ENCODE results near the gene UBE3C.
"Not testable (repeated sequence)": the region's sequence is repeated elsewhere in the genome, so short reads cannot be mapped to it uniquely, and the experiment has no call there.

UBE3C gene

GRCh38 chr7:157274094-157274634 lies 135.4 kb downstream of the UBE3C start:
- not testable (repeated sequence) for DNase-seq

DNA sequence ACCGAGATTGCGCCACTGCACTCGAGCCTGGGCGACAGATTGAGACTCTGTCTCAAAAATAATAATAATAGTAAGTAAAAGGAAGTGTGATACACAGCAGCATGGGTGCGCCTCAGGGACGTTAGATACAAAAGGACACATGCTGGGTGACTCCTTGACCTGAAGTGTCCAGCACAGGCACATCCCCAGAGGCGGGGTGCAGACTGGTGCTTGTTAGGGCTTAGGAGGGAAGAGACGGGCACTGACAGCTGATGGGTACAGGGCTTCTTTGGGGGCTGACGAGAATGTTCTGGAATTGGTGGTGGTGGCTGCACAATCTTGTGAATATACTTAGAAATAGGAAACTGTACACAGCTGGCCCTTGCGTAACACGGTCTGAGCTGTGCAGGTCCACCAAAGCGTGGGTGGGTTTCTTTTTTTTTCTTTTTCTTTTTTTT lies 136.3 kb downstream of the UBE3C start:
- no peak for DNase-seq

GRCh38 chr7:157276091-157276561 lies 137.4 kb downstream of the UBE3C start:
- DNase-seq: no peak

- DNase-seq: peak in 1 of 2 donors; percentile 75
Observed at GRCh38 chr7:157276731-157277562, 138.2 kb downstream of the UBE3C start.

DNA sequence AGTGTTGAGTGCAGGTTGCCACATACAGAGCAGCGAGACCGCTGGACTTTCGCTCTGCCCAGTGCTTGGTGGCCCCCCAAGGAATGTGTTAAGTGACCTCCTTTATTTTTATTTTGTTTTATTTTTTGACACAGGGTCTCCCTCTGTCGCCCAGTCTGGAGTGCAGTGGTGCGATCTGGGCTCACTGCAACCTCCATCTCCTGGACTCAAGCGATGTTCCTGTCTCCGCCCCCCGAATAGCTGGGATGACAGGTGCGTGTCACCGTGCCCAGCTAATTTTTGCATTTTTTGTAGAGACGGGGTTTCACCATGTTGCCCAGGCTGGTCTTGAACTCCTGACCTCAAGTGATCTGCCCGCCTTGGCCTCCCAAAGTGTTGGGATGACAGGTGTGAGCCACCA lies 138.8 kb downstream of the UBE3C start:
- not testable (repeated sequence) for DNase-seq

GRCh38 chr7:157278167-157278790 lies 139.6 kb downstream of the UBE3C start:
- DNase-seq: no peak

- peak in 1 of 2 donors; percentile 31 for DNase-seq
Observed at GRCh38 chr7:157278791-157279724, 140.3 kb downstream of the UBE3C start.

- no peak for DNase-seq
Observed at GRCh38 chr7:157279741-157280215, 141.1 kb downstream of the UBE3C start.

- DNase-seq: no peak
Observed at GRCh38 chr7:157280216-157280841, 141.6 kb downstream of the UBE3C start.

GRCh38 chr7:157281221-157281998 lies 142.7 kb downstream of the UBE3C start:
- no peak for DNase-seq

- DNase-seq: no peak
Observed at GRCh38 chr7:157282141-157282801, 143.5 kb downstream of the UBE3C start.

- no peak for DNase-seq
Observed at GRCh38 chr7:157284229-157285014, 145.7 kb downstream of the UBE3C start.

- DNase-seq: no peak
Observed at GRCh38 chr7:157291404-157292080, 152.8 kb downstream of the UBE3C start.

DNA sequence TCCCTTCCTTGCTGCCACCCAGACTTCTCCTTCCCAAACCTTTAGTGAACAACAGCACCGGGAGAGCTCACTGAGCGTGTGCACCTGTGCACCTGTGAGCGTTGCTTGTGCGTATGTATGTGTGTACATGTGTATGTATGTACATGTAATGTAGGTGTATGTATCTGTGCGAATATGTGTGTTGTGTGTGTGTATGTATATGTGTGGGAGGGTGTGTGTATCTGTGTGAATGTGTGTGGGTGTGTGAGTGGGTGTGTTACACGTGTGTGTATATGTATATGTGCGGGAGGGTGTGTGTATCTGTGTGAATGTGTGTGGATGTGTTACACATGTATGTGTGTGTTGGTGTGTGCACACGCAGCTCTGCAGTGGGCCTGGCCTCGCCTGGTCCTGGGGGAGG lies 153.5 kb downstream of the UBE3C start:
- DNase-seq: no peak

GRCh38 chr7:157292770-157293412 lies 154.2 kb downstream of the UBE3C start:
- no peak for DNase-seq

DNA sequence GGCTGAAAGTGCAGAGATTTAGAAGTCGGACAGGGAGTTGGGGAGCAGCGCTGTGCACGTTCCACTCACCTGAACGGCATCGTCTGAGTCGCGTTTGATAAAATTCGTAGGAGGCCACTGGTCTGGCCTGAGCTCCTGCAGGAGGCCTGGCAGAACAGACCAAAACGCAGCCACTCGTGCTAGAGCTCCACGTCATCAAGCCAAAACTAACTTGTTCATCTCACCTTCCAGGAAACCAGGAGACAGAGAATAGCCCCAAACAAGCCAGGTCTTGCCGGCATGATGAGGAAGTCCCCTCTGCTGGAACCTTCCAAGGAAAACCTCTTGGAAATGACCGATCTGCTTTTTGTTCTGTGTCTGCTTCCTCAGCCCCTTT lies 154.7 kb downstream of the UBE3C start:
- no peak for DNase-seq

GRCh38 chr7:157294773-157295172 lies 156.0 kb downstream of the UBE3C start:
- DNase-seq: no peak

- no peak for DNase-seq
Observed at GRCh38 chr7:157295338-157295737, 156.6 kb downstream of the UBE3C start.

- DNase-seq: no peak
Observed at GRCh38 chr7:157297185-157297584, 158.5 kb downstream of the UBE3C start.
